Skeletal muscle tissue (tissue), 4 donors: ENCODE data around the gene NLGN3. TPM values are rescaled to one million over a fixed set of nuclear protein-coding genes. Genes with fewer than 3 reads are reported as not detected.

ENCODE experiments used
- H3K27ac ChIP-seq: one replicate; pipeline ENCODE4 v1.7.0; 2013; ENCODE audit warnings: mild to moderate bottlenecking, low read depth, low read length, inconsistent platforms
- H3K27me3 ChIP-seq, 3 donors: one replicate each; pipeline ENCODE4 v1.7.0; 2013; ENCODE audit warnings: low read length in 3 of 3; ENCODE audit not compliant: control insufficient read depth in 3 of 3, insufficient read depth in 3 of 3
- H3K36me3 ChIP-seq, 3 donors: one replicate each; pipeline ENCODE4 v1.7.0; 2013; ENCODE audit warnings: low read length in 3 of 3; ENCODE audit not compliant: control insufficient read depth in 3 of 3, insufficient read depth in 3 of 3
- H3K4me1 ChIP-seq, 3 donors: one replicate each; pipeline ENCODE4 v1.7.0; 2013; ENCODE audit warnings: low read length in 3 of 3, mild to moderate bottlenecking in 3 of 3; ENCODE audit not compliant: control insufficient read depth in 3 of 3, insufficient read depth in 3 of 3
- H3K4me3 ChIP-seq, 3 donors: one replicate each; pipeline ENCODE4 v1.7.0; 2013; ENCODE audit warnings: low read length in 3 of 3
- H3K9ac ChIP-seq, 3 donors: one replicate each; pipeline ENCODE4 v1.7.0; 2013; ENCODE audit warnings: low read length in 3 of 3, mild to moderate bottlenecking in 3 of 3, moderate library complexity in 2 of 3, low read depth in 1 of 3
- H3K9me3 ChIP-seq, 3 donors: one replicate each; pipeline ENCODE4 v1.7.0; 2013; ENCODE audit warnings: low read length in 3 of 3; ENCODE audit not compliant: control insufficient read depth in 3 of 3
- total RNA-seq: library from RNA; depleted of rRNA; stranded (reverse); fragments of >200 nt; gene quantifications from one replicate; pipeline ENCODE4 v1.2.3, GENCODE V29; 2014
- donor health status: Osteomylitis.

Gene NLGN3
- total RNA-seq, 1 donor from 2014 or later = 1.0 TPM

DNA sequence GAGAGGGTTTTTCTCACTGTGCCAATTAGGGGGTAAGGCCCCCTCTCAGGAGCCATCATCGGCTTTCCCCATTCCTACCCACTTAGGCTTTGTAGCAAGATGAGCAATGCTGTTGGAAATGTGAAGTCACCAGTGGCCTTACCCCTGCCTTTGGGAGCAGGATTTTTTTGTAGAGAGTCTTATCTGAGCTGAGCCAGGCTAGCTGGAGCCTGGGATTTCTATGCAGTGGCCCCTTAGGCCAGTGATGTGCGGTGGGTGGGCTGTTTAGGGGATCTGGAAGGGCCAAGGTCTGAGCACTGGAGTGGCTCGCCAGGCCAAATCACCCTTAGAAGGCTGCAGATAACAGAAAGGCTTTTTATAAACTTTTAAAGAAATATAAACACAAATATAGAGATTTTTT, 42.3 kb upstream of the NLGN3 start:
- H3K27me3 ChIP-seq = no peaks in the 10 kb centered on the region
- H3K27ac ChIP-seq = no peak overlapping the region
- H3K4me3 ChIP-seq = no peak overlapping the region
- H3K4me1 ChIP-seq = peaks cover 3 to 6% (median 6%) of the 10 kb centered on the region in 3 donors
- no peak overlapping the region for H3K9ac ChIP-seq
- H3K9me3 ChIP-seq = no peaks in the 10 kb centered on the region
- peaks cover 0 to 2% (median 0%) of the 10 kb centered on the region in 3 donors for H3K36me3 ChIP-seq

DNA sequence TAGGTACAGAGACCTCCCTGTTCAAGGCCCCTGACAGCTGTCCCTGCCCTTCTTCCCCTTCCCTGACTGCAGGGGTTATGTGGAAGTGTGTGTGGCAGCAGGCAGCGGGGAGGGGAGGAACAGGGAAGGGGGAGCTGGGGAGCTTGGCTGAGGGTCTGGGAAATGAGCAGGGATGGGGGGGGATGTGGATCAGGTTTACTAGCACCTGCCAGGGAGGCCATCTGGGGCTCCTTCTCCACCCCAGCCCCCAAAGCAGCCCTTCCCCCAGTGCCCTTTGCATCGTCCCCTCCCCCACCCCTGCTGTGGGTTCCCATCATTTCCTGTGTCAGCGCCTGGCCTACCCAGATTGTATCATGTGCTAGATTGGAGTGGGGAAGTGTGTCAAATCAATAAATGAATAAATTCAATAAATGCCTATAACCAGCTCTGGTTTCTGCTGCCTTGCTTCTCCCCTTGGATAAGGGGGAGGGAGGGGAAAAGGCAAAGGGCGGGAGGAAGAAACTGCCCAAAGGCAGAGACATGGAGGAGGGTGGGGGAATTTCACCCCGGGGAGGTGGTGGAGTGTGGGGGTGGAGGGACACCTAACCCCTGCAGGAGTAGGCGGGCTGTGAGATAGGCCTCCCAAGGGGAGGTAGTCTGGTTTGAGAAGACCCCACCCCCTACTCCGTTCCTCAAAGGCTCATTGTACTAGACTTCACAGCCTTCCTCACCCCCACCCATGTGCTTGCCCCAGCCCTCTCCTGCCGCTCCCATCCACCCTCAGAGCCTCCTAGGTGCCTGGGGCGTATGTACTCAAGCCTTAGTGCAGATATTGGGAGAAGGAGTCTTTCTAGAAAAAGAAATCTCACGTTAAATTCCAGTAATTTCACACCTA, 41.3 kb upstream of the NLGN3 start:
- Histone ChIP-seq H3K4me1 (peaks cover 0 to 3% (median 3%) of the 10 kb centered on the region in 3 donors), H3K9me3 (no peaks in the 10 kb centered on the region), H3K36me3 (peaks cover 0 to 2% (median 0%) of the 10 kb centered on the region in 3 donors), H3K4me3 (no peak overlapping the region), H3K27me3 (no peaks in the 10 kb centered on the region), H3K27ac (no peak overlapping the region), H3K9ac (no peak overlapping the region)

DNA sequence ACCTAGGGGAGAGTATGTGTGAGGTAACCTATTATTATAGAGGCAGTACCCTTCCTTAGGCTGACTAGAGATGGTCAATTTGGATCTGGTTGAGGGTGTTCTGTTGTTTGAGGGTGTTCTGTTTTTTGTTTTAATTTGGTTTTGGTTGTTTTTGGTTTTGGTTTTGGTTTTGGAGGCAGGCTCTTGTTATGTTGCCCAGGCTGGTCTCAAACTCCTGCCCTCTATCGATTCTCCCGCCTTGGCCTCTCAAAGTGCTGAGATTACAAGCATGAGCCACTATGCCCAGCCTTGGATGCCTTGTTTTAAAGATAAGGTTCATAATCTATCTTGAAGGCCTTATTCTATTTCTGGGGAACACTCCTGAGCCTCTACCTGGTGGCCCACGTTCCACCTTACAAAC, 39.0 kb upstream of the NLGN3 start:
- H3K4me1 ChIP-seq = no peaks in the 10 kb centered on the region
- H3K27me3 ChIP-seq = peaks cover 0 to 4% (median 0%) of the 10 kb centered on the region in 3 donors
- H3K36me3 ChIP-seq = peaks cover 0 to 2% (median 0%) of the 10 kb centered on the region in 3 donors
- no peak overlapping the region for H3K9ac ChIP-seq
- H3K4me3 ChIP-seq = no peak overlapping the region
- no peaks in the 10 kb centered on the region for H3K9me3 ChIP-seq
- no peak overlapping the region for H3K27ac ChIP-seq

- Histone ChIP-seq H3K4me1 (no peaks in the 10 kb centered on the region), H3K4me3 (no peak within 1 kb of the TSS), H3K9ac (no peak within 1 kb of the TSS), H3K27ac (no peak within 1 kb of the TSS), H3K27me3 (peaks cover 0 to 5% (median 0%) of the 10 kb centered on the region in 3 donors), H3K9me3 (no peaks in the 10 kb centered on the region), H3K36me3 (no peaks in the 10 kb centered on the region)
Observed at GRCh38 chrX:71106427-71106826, 38.2 kb upstream of the NLGN3 start, which contains the start of gene CXorf65. TSS of gene CXorf65 (minus strand) at chrX:71106740. CDS start at chrX:71106556, 184 bp downstream.

DNA sequence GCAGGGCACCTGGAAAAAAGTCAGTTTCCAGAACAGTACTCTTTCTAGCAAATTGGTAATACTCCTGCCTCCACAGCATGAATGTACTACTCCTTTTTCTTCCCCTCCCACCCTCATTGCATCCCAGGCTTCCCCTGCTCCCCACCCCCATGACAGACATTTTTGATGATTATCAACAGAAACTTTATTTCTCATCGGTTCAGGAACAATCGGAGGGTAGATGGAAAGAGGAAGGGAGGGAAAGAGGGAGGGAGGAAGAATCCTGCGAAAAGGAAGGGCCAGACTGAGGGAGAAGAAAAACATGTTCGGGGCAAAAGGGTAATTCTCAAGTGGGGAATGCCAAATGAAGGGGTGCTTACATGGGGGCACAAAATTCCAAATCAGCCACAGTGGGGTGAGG, 37.4 kb upstream of the NLGN3 start:
- Histone ChIP-seq H3K9ac (no peak overlapping the region), H3K27me3 (peaks cover 0 to 5% (median 0%) of the 10 kb centered on the region in 3 donors), H3K4me1 (no peaks in the 10 kb centered on the region), H3K9me3 (no peaks in the 10 kb centered on the region), H3K4me3 (no peak overlapping the region), H3K36me3 (no peaks in the 10 kb centered on the region), H3K27ac (no peak overlapping the region)

- Histone ChIP-seq H3K9ac (no peak overlapping the region), H3K27me3 (peaks cover 0 to 5% (median 0%) of the 10 kb centered on the region in 3 donors), H3K36me3 (no peaks in the 10 kb centered on the region), H3K4me1 (no peaks in the 10 kb centered on the region), H3K4me3 (no peak overlapping the region), H3K27ac (no peak overlapping the region), H3K9me3 (no peaks in the 10 kb centered on the region)
Observed at GRCh38 chrX:71107762-71108360, 36.8 kb upstream of the NLGN3 start.

- no peaks in the 10 kb centered on the region for H3K9me3 ChIP-seq
- H3K27me3 ChIP-seq = peaks cover 0 to 5% (median 0%) of the 10 kb centered on the region in 3 donors
- no peaks in the 10 kb centered on the region for H3K36me3 ChIP-seq
- H3K4me1 ChIP-seq = no peaks in the 10 kb centered on the region
- H3K27ac ChIP-seq = no peak overlapping the region
- H3K9ac ChIP-seq = no peak overlapping the region
- no peak overlapping the region for H3K4me3 ChIP-seq
Observed at GRCh38 chrX:71109051-71109450, 35.6 kb upstream of the NLGN3 start.

DNA sequence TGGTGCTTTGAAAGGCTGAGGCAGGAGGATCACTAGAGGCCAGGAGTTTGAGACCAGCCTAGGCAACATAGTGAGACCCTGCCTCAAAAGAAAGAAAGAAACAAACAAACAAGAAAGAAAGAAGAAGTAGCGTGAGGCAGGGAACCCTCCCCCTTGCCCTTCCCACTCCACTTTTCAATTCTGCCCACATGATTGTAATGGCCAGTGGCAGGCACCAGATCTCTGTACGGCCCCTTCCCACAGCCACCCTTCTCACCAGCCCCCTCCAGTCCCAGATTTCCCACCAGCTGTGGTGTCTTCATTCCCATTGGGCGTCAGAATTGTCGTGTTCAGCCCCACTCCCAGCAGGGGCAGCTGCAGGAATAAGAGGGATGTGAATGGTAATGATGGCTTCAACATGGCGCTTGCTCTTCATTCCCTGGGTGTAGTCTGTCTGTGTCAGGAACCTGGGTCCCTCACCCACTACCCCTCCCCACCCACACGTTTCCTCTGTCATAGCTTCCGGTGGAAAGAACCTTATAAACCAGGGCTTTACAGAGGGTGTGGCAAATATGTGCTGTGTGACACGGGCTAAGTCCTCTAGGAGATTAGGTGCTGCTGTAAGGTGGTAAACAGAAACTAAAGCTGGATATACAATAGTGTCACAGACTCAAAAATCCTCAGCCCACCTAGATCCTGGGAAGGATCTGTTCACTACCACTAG, 33.3 kb upstream of the NLGN3 start, which contains the start of gene IL2RG:
Gene IL2RG (minus strand): TSS at position 437 of the 703 bp plus-strand sequence. CDS start 38 bp downstream, at position 399.
- Histone ChIP-seq H3K9ac (no peak within 1 kb of the TSS), H3K4me3 (no peak within 1 kb of the TSS), H3K27ac (no peak within 1 kb of the TSS), H3K4me1 (no peaks in the 10 kb centered on the region), H3K36me3 (no peaks in the 10 kb centered on the region), H3K9me3 (no peaks in the 10 kb centered on the region), H3K27me3 (peaks cover 0 to 5% (median 0%) of the 10 kb centered on the region in 3 donors)

GRCh38 chrX:71111921-71112431, 32.7 kb upstream of the NLGN3 start:
- H3K27ac ChIP-seq = no peak overlapping the region
- no peaks in the 10 kb centered on the region for H3K9me3 ChIP-seq
- H3K4me1 ChIP-seq = no peaks in the 10 kb centered on the region
- H3K9ac ChIP-seq = no peak overlapping the region
- H3K4me3 ChIP-seq = no peak overlapping the region
- H3K27me3 ChIP-seq = peaks cover 0 to 5% (median 0%) of the 10 kb centered on the region in 3 donors
- H3K36me3 ChIP-seq = no peaks in the 10 kb centered on the region
